SKM-1 (cell line): ENCODE results near the gene TMEM271.

ENCODE experiments used
- DNase-seq: peaks from one replicate; lab custom pipeline; 2025; ENCODE audit not compliant: unreplicated experiment; lab: John Stamatoyannopoulos, UW

The TMEM271 gene

GRCh38 chr4:535181-535923 is 40.7 kb downstream of the TMEM271 start:
- no peak for DNase-seq

DNA sequence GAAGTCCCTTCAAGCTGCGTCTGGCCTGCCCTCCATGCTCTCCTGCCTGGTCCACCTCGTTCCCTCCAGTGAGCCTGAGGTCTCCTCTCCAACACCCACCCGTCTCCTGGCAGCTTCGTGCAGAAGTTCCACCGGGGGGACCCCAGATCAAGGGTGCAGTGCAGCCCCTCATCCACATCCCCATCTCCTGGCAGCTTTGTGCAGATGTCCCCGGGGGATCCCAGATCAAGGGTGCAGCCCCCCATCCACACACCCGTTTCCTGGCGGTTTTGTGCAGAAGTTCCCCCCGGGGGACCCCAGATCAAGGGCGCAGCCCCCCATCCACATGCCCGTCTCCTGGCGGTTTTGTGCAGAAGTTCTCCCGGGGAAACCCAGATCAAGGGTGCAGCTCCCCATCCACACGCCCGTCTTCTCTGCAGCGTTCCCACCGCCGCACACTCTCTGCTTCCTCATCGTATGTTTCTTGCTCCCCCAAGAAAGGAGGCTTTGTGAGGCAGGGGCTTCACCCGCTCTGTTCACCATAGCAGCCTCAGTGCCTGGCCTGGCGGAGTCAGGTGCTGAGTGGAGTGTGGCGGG is 41.4 kb downstream of the TMEM271 start:
- no peak for DNase-seq

- no peak for DNase-seq
These were observed 42.0 kb downstream of the TMEM271 start for GRCh38 chr4:534101-534575.

DNA sequence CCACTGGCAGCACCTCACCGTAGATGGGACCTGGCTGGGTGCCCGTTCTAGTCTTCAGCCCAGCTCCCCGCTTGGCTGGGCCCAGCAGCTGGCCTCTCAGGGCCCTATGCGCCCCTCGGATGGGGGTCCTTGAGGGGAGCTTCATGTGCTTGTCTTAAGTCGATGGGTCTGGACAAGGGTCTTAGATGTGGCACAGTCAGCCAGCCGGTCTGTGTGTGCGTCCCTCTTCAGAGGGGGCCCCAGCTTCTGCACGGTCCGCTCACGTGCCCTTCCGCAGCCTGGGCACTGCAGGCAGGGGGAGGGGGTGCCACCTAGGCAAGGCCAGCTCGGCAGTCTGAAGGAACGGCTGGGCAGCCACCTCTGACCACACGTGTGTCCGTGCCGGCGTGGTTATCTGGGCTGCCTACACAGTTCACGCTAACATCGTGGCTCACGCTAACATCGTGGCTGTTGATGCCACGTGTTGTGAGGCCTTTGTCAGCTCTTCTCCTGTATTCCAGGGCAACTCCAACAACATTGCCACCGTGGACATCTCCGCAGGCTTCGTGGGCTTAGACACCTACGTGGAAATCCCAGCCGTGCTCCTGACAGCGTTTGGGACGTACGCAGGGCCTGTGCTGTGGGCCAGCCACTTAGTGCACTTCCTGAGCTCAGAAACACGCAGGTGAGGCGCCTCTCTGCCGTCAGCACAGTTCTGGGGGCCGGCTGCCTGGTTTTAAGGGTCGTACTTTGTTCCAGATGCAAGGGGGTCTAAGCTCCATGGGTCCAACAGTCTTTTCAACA is 42.6 kb downstream of the TMEM271 start:
- DNase-seq: no peak

DNA sequence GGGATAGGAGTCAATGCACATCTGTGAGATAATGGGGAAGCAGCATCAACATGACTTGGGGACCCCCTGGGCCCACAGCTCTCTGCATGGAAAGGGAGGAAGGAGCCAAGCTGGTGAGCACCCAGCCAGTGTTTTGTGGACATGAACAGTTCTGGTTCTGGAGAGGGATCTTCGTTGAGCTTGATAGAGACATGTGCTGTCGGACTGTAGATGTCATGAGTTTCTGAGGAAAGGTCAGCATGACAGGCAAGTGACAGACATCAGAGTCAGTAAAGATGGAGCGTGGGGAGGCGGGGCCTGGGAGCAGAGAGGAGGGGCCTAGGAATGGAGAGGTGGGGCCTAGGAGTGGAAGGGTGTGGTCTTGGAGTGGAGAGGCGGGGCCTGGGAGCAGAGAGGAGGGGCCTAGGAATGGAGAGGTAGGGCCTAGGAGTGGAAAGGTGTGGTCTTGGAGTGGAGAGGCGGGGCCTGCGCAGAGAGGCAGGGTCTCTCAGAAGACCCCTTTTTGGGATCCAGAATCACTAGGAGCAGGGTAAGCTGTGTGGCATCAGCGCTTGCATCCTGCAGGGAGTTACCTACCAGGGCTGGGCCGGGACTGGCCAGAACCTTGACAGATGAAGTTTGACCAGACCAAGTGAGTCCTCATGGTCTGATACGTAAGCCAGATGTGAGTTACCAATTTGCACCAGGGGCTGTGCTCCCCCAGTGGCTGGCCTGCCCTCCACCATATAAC is 43.3 kb downstream of the TMEM271 start:
- DNase-seq: no peak

DNA sequence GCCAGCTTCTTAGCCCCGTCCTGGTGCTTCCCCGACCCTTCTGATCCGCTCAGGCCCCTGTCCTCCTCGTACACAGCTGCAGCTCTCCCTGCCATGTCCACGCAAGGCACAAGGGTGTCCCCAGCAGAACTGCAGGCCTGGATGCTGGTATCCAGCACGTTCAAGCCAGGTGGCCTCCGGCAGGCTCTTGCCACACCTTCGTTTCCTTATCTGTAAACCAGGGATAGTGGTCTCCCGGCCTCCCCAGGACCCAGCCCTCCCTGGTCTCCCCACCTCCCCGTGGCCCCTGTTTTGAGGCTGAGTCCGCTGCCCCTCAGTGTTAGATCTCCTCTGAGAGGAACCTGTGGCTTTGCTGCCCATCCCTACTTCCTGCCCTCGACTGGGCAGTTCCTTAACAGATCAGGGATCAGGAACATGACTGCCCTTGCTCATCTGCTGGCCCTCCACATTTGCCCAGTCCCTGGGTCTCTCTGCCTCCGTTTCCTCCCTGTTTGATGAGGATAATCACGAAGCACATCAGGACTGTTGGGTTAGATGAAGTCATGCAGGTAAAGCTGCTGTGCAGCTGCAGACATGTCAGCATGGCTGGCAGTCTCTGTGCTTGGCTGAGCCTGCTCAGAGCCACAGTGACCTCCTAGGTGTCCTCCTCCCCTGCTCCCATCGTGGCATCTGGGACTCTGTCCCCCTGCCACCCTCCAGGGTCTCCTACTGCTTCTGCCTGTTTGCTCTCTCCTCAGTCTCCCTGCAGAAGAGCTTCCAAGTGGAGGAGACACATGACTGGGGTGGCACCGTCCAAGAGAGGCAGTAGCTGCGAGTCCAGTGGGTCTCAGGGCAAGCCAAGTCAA is 44.2 kb downstream of the TMEM271 start:
- no peak for DNase-seq

GRCh38 chr4:531076-531475 is 45.0 kb downstream of the TMEM271 start:
- no peak for DNase-seq

GRCh38 chr4:530017-530781 is 45.9 kb downstream of the TMEM271 start:
- no peak for DNase-seq

DNA sequence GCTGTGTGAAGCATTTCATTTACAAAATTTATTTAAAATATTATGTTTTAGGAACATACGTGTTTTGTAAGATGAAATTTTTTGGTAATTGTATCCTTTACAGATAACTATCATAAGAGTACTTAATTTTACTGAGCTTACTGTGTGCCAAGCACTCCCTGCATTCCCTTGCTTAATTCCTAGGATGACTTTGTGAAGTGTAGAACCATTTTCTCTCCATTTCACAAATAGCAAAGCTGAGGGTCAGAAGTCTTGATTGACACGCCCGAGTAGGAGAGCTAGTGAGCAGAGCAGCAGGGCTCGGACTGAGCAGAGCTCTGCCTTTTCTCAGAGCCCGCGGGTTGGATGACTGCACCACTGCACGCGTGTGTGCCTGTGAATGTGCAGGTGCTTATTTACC is 46.5 kb downstream of the TMEM271 start:
- no peak for DNase-seq

DNA sequence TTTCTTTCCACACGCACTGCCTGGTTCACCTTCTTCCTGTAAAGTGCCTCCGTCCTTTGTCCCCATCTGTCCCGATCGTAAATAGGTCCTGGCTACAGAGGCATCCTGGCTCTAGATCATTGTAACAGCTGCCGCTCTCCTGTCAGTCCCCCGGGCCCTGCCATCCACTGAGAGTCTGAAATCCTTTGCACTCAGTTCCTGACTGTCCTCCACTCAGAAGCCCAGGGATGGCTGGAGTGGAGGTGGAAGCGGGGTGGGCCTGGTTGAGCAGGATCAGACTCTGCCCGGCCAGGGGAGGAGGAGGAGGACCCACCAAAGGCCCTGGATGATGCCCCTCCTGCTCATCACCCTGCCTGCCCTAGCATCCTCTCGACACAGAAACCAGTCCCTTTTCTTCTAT is 47.3 kb downstream of the TMEM271 start:
- no peak for DNase-seq

DNA sequence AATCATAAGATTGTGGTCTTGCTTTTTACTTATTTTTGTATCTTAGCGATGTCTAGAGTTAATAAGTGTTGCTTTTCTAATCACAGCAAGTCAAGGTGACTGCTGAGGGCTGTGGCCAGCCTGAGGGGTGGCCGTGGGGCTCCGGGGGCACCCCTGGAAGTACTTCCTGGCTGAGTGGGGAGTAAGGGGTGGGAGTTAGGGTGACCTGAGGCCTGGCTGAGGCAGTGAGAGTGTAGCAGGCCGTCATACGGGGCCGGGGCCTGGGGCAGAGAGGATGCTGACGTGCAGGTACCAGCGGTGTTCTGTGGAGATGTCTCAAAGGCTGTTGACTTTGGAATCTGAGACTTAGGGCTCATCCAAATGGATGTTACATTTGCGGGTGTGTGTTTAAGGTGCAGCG is 47.8 kb downstream of the TMEM271 start:
- no peak for DNase-seq

GRCh38 chr4:526971-527460 is 49.1 kb downstream of the TMEM271 start:
- no peak for DNase-seq

- DNase-seq: no peak
These were observed 49.7 kb downstream of the TMEM271 start for GRCh38 chr4:526189-526909.

GRCh38 chr4:525660-526059 is 50.4 kb downstream of the TMEM271 start:
- no peak for DNase-seq

DNA sequence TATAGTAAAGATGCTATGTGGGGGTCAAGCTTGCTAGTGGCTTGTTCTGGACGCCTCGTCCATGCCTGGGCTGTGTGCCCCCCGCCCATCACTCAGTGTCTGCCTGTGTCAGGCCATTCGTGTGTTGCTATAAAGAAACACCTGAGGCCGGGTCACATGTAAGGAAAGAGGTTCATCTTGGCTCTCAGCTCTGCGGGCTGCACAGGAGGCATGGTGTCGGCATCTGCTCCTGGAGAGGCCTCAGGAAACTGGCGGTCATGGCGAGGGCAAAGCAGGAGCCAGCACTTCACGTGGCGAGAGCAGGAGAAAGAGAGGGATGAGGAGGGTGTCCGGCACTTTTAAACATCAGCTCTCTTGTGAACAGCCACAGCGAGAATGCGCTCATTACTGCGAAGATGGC is 51.9 kb downstream of the TMEM271 start:
- DNase-seq: no peak
